CD14-positive monocyte (primary cell): ENCODE measurements around the gene DIDO1. TPM values are rescaled to one million over a fixed set of nuclear protein-coding genes. Genes with fewer than 3 reads are reported as not detected.

Experiments
- DNase-seq, 3 donors: peaks; one replicate each; pipeline ENCODE4 v3.0.0-alpha.2; 2011 to 2022
- H2AFZ ChIP-seq: 2 replicates; pipeline ENCODE4 v1.6.0; 2012; ENCODE audit warnings: mild to moderate bottlenecking, low read depth, low read length, inconsistent platforms; ENCODE audit not compliant: insufficient read depth, poor library complexity, severe bottlenecking
- H3K27ac ChIP-seq, 2 donors: 1 replicate in 1 of 2; 2 replicates in 1 of 2; pipeline ENCODE4 v1.5.1; 2012 to 2013; ENCODE audit warnings: low read length in 2 of 2, control low read depth in 1 of 2, inconsistent platforms in 1 of 2, low read depth in 1 of 2, mild to moderate bottlenecking in 1 of 2
- H3K27me3 ChIP-seq, 2 donors: one replicate each; pipeline versions ENCODE4 v1.6.0 to v1.6.1; 2011 to 2013; ENCODE audit warnings: low read length in 2 of 2; ENCODE audit not compliant: control insufficient read depth in 2 of 2, insufficient read depth in 2 of 2
- H3K36me3 ChIP-seq, 2 donors: replicated peaks in 1 of 2; 1 replicate in 1 of 2; 2 replicates in 1 of 2; pipeline versions ENCODE4 v1.5.1 to v1.6.1; 2012 to 2013; ENCODE audit warnings: low read length in 2 of 2, control low read depth in 1 of 2, inconsistent platforms in 1 of 2, mild to moderate bottlenecking in 1 of 2; ENCODE audit not compliant: insufficient read depth in 2 of 2, control insufficient read depth in 1 of 2
- H3K4me1 ChIP-seq, 2 donors: 1 replicate in 1 of 2; 2 replicates in 1 of 2; pipeline versions ENCODE4 v1.5.1 to v1.6.1; 2012 to 2013; ENCODE audit warnings: low read length in 2 of 2, control low read depth in 1 of 2, inconsistent platforms in 1 of 2, mild to moderate bottlenecking in 1 of 2, moderate library complexity in 1 of 2; ENCODE audit not compliant: insufficient read depth in 2 of 2, control insufficient read depth in 1 of 2
- H3K4me2 ChIP-seq: replicated peaks from 2 replicates; pipeline ENCODE3; 2012; ENCODE audit warnings: low read length, moderate library complexity, mild to moderate bottlenecking; ENCODE audit not compliant: poor library complexity, severe bottlenecking; ENCODE audit errors: extremely low read depth
- H3K4me3 ChIP-seq, 3 experiments: fragments of 200-600 bp in 1 of 3; sonication (generic) in 1 of 3; replicated peaks in 1 of 3; 1 replicate in 2 of 3; 2 replicates in 1 of 3; pipeline ENCODE4 v1.5.1; 2011 to 2013; ENCODE audit warnings: low read length in 3 of 3, mild to moderate bottlenecking in 3 of 3, control low read depth in 2 of 3, low read depth in 2 of 3, inconsistent platforms in 1 of 3, moderate library complexity in 1 of 3
- H3K79me2 ChIP-seq: 2 replicates; pipeline ENCODE4 v1.6.0; 2012; ENCODE audit warnings: mild to moderate bottlenecking, control low read depth, inconsistent platforms, low read length, moderate library complexity; ENCODE audit not compliant: insufficient read depth
- H3K9ac ChIP-seq: 2 replicates; pipeline ENCODE4 v1.6.0; 2017; ENCODE audit warnings: low read length, mild to moderate bottlenecking; ENCODE audit not compliant: insufficient read depth, poor library complexity, severe bottlenecking
- H3K9me3 ChIP-seq, 2 donors: replicated peaks in 1 of 2; 1 replicate in 1 of 2; 2 replicates in 1 of 2; pipeline versions ENCODE4 v1.5.1 to v1.6.1; 2012 to 2013; ENCODE audit warnings: low read length in 2 of 2, control low read depth in 1 of 2; ENCODE audit not compliant: control insufficient read depth in 1 of 2, insufficient read depth in 1 of 2
- H4K20me1 ChIP-seq: 2 replicates; pipeline ENCODE4 v1.6.0; 2012; ENCODE audit warnings: mild to moderate bottlenecking, low read length, control low read depth, moderate library complexity; ENCODE audit not compliant: insufficient read depth
- H3K27ac Mint-ChIP-seq, 7 donors: one replicate each; pipeline ENCODE4 v1.8.0; 2020; ENCODE audit warnings: mild to moderate bottlenecking in 7 of 7, mixed read lengths in 7 of 7, moderate library complexity in 6 of 7, inconsistent platforms in 2 of 7
- H3K27me3 Mint-ChIP-seq, 3 donors: one replicate each; pipeline ENCODE4 v1.8.0; 2021 to 2022; ENCODE audit warnings: low read depth in 3 of 3, mild to moderate bottlenecking in 3 of 3, mixed read lengths in 3 of 3, moderate library complexity in 3 of 3, inconsistent platforms in 1 of 3
- H3K36me3 Mint-ChIP-seq, 2 donors: one replicate each; pipeline ENCODE4 v1.8.0; 2020; ENCODE audit warnings: mixed read lengths in 2 of 2, inconsistent platforms in 1 of 2, mild to moderate bottlenecking in 1 of 2
- H3K4me1 Mint-ChIP-seq: one replicate; pipeline ENCODE4 v1.8.0; 2020; ENCODE audit warnings: mild to moderate bottlenecking, mixed read lengths
- H3K4me3 Mint-ChIP-seq, 2 donors: one replicate each; pipeline ENCODE4 v1.8.0; 2020; ENCODE audit warnings: mild to moderate bottlenecking in 2 of 2, mixed read lengths in 2 of 2, moderate library complexity in 1 of 2
- H3K9me3 Mint-ChIP-seq, 7 donors: one replicate each; pipeline ENCODE4 v1.8.0; 2020 to 2022; ENCODE audit warnings: mixed read lengths in 7 of 7, mild to moderate bottlenecking in 6 of 7, moderate library complexity in 6 of 7, inconsistent platforms in 2 of 7
- WGBS: methylation state at CpG from one replicate; pipeline ENCODE4 v1.1.5; 2013; ENCODE audit warnings: missing lambda C conversion rate; ENCODE audit not compliant: insufficient coverage; 5-methylcytosine and 5-hydroxymethylcytosine counted together
- intact Hi-C, 2 donors: fragments of 100-400 bp; cut with micrococcal nuclease; formaldehyde crosslinking; loops; one replicate each; pipeline versions ENCODE4 v1.15.0 to v1.15.1; 2023
- polyA plus RNA-seq, 3 donors: library from polyadenylated mRNA; depleted of rRNA in 1 of 3; unstranded in 2 of 3; stranded (reverse) in 1 of 3; fragments of 300-500 nt in 2 of 3; fragments of >200 nt in 1 of 3; fragmentation: Illumina TruSeq in 2 of 3; gene quantifications; 1 replicate in 2 of 3; 2 replicates in 1 of 3; pipeline ENCODE4 v1.2.3, GENCODE V29; 2012 to 2021
- TF ChIP-seq, protein P1 (sequence below): fragments of 200-600 bp; IDR thresholded peaks from one replicate; pipeline ENCODE4 v1.8.0; 2022; ENCODE audit warnings: antibody characterized with exemption, mild to moderate bottlenecking

DIDO1 gene
- polyA plus RNA-seq, 3 donors: 8.5 to 23.8 (median 12.9) TPM

DNA sequence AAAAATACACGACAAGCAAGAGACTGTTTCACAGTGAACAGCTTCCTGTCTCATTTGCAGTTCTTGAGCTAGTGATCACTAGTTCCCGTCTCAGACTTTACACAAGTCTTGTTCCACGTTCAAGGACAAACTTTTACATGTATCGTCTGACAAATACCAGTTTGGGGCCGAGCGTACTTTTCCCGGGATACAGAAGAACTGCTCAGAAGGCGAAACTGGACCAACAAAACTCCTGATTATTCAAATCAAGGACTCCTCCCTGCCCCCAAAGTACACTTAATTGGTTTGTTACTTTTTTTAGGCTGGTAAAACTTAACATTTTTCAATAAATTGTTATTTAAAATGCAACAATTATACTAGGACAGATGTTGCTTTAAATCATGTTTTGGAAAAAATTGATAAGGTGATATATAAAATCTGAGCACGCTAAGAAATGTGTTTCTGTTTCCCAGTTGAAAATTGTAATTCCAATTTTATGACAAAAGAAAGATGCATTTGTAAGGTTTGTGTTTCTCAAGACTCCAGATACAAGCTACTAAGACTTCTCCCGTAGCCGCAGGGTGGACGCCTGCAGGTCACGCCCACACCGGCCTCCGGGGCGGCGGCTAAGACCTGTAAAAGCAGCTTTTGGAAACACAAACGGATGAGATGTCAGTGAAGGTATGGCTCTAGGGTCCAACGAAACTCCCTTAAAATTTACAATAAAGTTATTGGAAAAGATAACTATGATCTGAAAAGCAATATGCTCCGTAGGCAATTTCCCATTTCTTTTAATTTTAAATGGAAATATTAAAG, 47.9 kb downstream of the DIDO1 start:
- Histone ChIP-seq H3K27ac (no peak overlapping the region), H2AFZ (no peak overlapping the region), H3K36me3 (peaks cover 22 to 38% of the 10 kb centered on the region in 2 donors), H3K4me1 (no peaks in the 10 kb centered on the region), H3K27me3 (no peaks in the 10 kb centered on the region), H3K9ac (no peak overlapping the region), H3K4me2 (no peak overlapping the region), H4K20me1 (peaks cover 14% of the 10 kb centered on the region), H3K4me3 (no peak overlapping the region), H3K9me3 (no peaks in the 10 kb centered on the region), H3K79me2 (no peaks in the 10 kb centered on the region)
- peaks cover 18 to 29% of the 10 kb centered on the region in 2 donors for H3K36me3 Mint-ChIP-seq
- H3K4me3 Mint-ChIP-seq: no peak overlapping the region
- H3K9me3 Mint-ChIP-seq: peaks cover 0 to 2% (median 0%) of the 10 kb centered on the region in 7 donors
- peaks cover 11% of the 10 kb centered on the region for H3K4me1 Mint-ChIP-seq
- H3K27me3 Mint-ChIP-seq: peaks cover 2 to 19% (median 14%) of the 10 kb centered on the region in 3 donors
- 78% methylated on average over 7 of the region's 20 CpGs for WGBS
- no peak for DNase-seq
- H3K27ac Mint-ChIP-seq: no peak overlapping the region
- TF ChIP-seq, protein P1, sequence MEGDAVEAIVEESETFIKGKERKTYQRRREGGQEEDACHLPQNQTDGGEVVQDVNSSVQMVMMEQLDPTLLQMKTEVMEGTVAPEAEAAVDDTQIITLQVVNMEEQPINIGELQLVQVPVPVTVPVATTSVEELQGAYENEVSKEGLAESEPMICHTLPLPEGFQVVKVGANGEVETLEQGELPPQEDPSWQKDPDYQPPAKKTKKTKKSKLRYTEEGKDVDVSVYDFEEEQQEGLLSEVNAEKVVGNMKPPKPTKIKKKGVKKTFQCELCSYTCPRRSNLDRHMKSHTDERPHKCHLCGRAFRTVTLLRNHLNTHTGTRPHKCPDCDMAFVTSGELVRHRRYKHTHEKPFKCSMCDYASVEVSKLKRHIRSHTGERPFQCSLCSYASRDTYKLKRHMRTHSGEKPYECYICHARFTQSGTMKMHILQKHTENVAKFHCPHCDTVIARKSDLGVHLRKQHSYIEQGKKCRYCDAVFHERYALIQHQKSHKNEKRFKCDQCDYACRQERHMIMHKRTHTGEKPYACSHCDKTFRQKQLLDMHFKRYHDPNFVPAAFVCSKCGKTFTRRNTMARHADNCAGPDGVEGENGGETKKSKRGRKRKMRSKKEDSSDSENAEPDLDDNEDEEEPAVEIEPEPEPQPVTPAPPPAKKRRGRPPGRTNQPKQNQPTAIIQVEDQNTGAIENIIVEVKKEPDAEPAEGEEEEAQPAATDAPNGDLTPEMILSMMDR: no peak
- intact Hi-C loops: no loop called here

DNA sequence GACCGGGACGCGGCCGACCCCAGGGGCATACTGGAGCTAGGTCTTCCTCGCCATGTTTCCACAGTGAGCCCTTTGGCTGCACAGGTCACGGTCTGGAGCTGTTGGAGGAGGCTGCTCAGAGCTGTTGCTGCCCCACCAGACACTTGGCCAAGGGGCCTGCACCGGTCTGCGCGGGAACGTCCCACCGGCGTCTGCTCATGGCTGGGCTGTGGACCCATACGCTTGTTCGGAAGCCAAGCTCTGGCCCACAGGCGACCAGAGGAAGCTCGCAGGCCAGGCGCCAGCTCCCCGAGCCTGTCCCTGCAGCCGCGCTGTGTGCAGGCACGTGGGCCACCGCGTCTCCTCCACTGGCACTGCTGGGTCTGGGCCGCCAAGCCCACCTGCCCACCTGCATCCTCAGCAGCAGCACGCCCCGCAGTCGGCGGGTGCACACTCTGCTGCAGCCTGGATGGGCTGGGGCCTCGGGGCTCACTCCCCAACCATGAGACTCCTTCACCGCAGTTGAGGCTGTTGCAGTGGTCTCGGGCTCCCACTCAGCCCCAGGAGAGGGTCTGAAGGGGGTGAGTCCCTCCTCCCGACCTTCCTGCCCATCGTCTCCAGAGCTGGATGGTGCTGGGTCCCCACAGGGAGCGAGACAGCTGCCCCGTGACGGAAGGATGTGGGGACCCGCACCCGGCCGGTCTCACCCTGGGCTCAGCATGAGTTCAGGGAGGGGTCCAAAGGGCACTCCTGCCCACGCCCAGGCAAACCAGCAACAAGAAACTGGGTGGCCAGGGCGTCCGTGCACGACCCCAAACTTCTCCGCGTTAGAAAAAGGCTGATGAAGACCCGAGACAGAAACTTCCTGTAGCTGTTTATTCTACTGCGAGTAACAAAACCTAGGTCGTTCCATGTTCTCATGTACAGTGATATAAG, 49.1 kb downstream of the DIDO1 start:
- peaks cover 19% of the 10 kb centered on the region for H3K4me1 Mint-ChIP-seq
- Histone ChIP-seq H4K20me1 (peaks cover 14% of the 10 kb centered on the region), H3K4me3 (no peak overlapping the region), H3K9me3 (no peaks in the 10 kb centered on the region), H3K4me2 (no peak overlapping the region), H3K27ac (no peak overlapping the region), H3K27me3 (no peaks in the 10 kb centered on the region), H3K9ac (no peak overlapping the region), H3K4me1 (no peaks in the 10 kb centered on the region), H3K79me2 (no peaks in the 10 kb centered on the region), H3K36me3 (peaks cover 22 to 32% of the 10 kb centered on the region in 2 donors), H2AFZ (no peak overlapping the region)
- 58% methylated on average over 42 of the region's 48 CpGs for WGBS
- TF ChIP-seq, protein P1: no peak
- DNase-seq: no peak
- no peak overlapping the region for H3K27ac Mint-ChIP-seq
- peaks cover 0 to 2% (median 0%) of the 10 kb centered on the region in 7 donors for H3K9me3 Mint-ChIP-seq
- H3K27me3 Mint-ChIP-seq: peaks cover 2 to 23% (median 14%) of the 10 kb centered on the region in 3 donors
- peaks cover 16 to 25% of the 10 kb centered on the region in 2 donors for H3K36me3 Mint-ChIP-seq
- no peak overlapping the region for H3K4me3 Mint-ChIP-seq
- intact Hi-C loops: no loop called here
